MM.1S (cell line): Measurements from ENCODE around the gene IFI35.

Experiments used
- DNase-seq: peaks from one replicate; pipeline ENCODE4 v3.0.0-alpha.2; 2015
- H2AFZ ChIP-seq: fragments of 300-600 bp; sonication (generic); 2 replicates; pipeline ENCODE4 v1.6.0; 2016; ENCODE audit warnings: antibody characterized with exemption, low read length
- H3F3A ChIP-seq: fragments of 300-600 bp; sonication (generic); 2 replicates; pipeline ENCODE4 v1.6.1; 2016; ENCODE audit warnings: mild to moderate bottlenecking, antibody characterized with exemption, low read length, moderate library complexity, mixed read lengths; ENCODE audit not compliant: insufficient read depth
- H3K27ac ChIP-seq: fragments of 300-600 bp; sonication (generic); 2 replicates; pipeline ENCODE4 v1.5.1; 2016; ENCODE audit warnings: mild to moderate bottlenecking, low read length
- H3K27me3 ChIP-seq: fragments of 300-600 bp; sonication (generic); replicated peaks from 2 replicates; pipeline ENCODE4 v1.6.0; 2016; ENCODE audit warnings: low read length; ENCODE audit not compliant: insufficient read depth
- H3K36me3 ChIP-seq: fragments of 300-600 bp; sonication (generic); replicated peaks from 2 replicates; pipeline ENCODE4 v1.6.1; 2016; ENCODE audit warnings: mild to moderate bottlenecking, low read length, mixed read lengths; ENCODE audit not compliant: insufficient read depth
- H3K4me1 ChIP-seq: fragments of 300-600 bp; sonication (generic); 2 replicates; pipeline ENCODE4 v1.6.1; 2016; ENCODE audit warnings: low read length, mixed read lengths
- H3K4me2 ChIP-seq: fragments of 300-600 bp; sonication (generic); 2 replicates; pipeline ENCODE4 v1.6.0; 2016; ENCODE audit warnings: low read depth, low read length
- H3K4me3 ChIP-seq: fragments of 300-600 bp; sonication (generic); 2 replicates; pipeline ENCODE4 v1.5.1; 2016; ENCODE audit warnings: low read length, mixed read lengths
- H3K79me2 ChIP-seq: fragments of 300-600 bp; sonication (generic); 2 replicates; pipeline ENCODE4 v1.6.1; 2016; ENCODE audit warnings: mixed run types, low read length, mixed read lengths
- H3K9ac ChIP-seq: fragments of 300-600 bp; sonication (generic); 2 replicates; pipeline ENCODE4 v1.6.1; 2016; ENCODE audit warnings: low read length, mixed read lengths
- H3K9me2 ChIP-seq: fragments of 300-600 bp; sonication (generic); replicated peaks from 2 replicates; pipeline ENCODE4 v1.6.1; 2016; ENCODE audit warnings: mild to moderate bottlenecking, low read length, mixed read lengths; ENCODE audit not compliant: insufficient read depth
- H3K9me3 ChIP-seq: fragments of 300-600 bp; sonication (generic); replicated peaks from 2 replicates; pipeline ENCODE4 v1.6.1; 2016; ENCODE audit warnings: mild to moderate bottlenecking, low read length, mixed read lengths; ENCODE audit not compliant: insufficient read depth
- H4K20me1 ChIP-seq: fragments of 300-600 bp; sonication (generic); 2 replicates; pipeline ENCODE4 v1.6.1; 2016; ENCODE audit warnings: mild to moderate bottlenecking, low read length, moderate library complexity, mixed read lengths; ENCODE audit not compliant: insufficient read depth
- CTCF ChIP-seq: fragments of 300-600 bp; sonication (generic); IDR thresholded peaks from 2 replicates; pipeline ENCODE4 v1.5.1; 2016; ENCODE audit warnings: antibody characterized with exemption, low read length, mixed read lengths
- EZH2 ChIP-seq: fragments of 300-600 bp; sonication (generic); optimal IDR thresholded peaks from 2 replicates; pipeline ENCODE3; 2017; ENCODE audit warnings: low read depth, mild to moderate bottlenecking, antibody characterized with exemption, low read length, mixed read lengths
- EZH2phosphoT487 ChIP-seq: fragments of 300-600 bp; sonication (generic); IDR thresholded peaks from 2 replicates; pipeline ENCODE4 v1.6.1; 2018; ENCODE audit warnings: antibody characterized with exemption, low read length

The IFI35 gene

GRCh38 chr17:43006639-43007551 lies at the start of gene IFI35:
IFI35 (plus strand) TSS chr17:43006784; CDS start chr17:43006948, 164 bp downstream.
- Histone ChIP-seq H3K4me1 (peaks cover 3% of the 10 kb centered on the region; the same call in 1 of the 2 replicates), H3K4me3 (peak within 1 kb of the TSS; percentile 70), H3K27me3 (no peaks in the 10 kb centered on the region), H3K9me2 (no peaks in the 10 kb centered on the region), H4K20me1 (0 out of 2 replicates have a peak, but pooled peaks cover 5% of the 10 kb centered on the region), H3K27ac (peak within 1 kb of the TSS; percentile 60; the same call in 1 of the 2 replicates), H3K9ac (peak within 1 kb of the TSS; percentile 75), H3K36me3 (peaks cover 7% of the 10 kb centered on the region), H3F3A (peaks cover 33% of the 10 kb centered on the region), H2AFZ (peak within 1 kb of the TSS; percentile 47), H3K9me3 (no peaks in the 10 kb centered on the region), H3K79me2 (peaks cover 12% of the 10 kb centered on the region), H3K4me2 (peak within 1 kb of the TSS; percentile 62; the same call in 1 of the 2 replicates)
- TF ChIP-seq EZH2phosphoT487, result no peak
- peak; percentile 40 for TF ChIP-seq CTCF
- no peak for TF ChIP-seq EZH2
- DNase-seq, result peak; percentile 93

- no peaks in the 10 kb centered on the region for H3K27me3 ChIP-seq
- H3K9me2 ChIP-seq, result no peaks in the 10 kb centered on the region
- peak within 1 kb of the TSS; percentile 99 for H2AFZ ChIP-seq
- H3F3A ChIP-seq, result no peaks in the 10 kb centered on the region
- DNase-seq, result peak; percentile 95
- TF ChIP-seq EZH2, result no peak
- TF ChIP-seq EZH2phosphoT487, result no peak
- TF ChIP-seq CTCF, result no peak
- H3K36me3 ChIP-seq, result peaks cover 8% of the 10 kb centered on the region; the same call in 1 of the 2 replicates
- H3K27ac ChIP-seq, result peak within 1 kb of the TSS; percentile 40; the same call in 1 of the 2 replicates
- no peaks in the 10 kb centered on the region for H3K9me3 ChIP-seq
- H3K9ac ChIP-seq, result peak within 1 kb of the TSS; percentile 73
- peak within 1 kb of the TSS; percentile 76 for H3K4me3 ChIP-seq
- peak within 1 kb of the TSS; percentile 72 for H3K4me2 ChIP-seq
- H3K79me2 ChIP-seq, result peaks cover 26% of the 10 kb centered on the region
- peaks cover 4% of the 10 kb centered on the region; the same call in 1 of the 2 replicates for H3K4me1 ChIP-seq
- no peaks in the 10 kb centered on the region for H4K20me1 ChIP-seq
These were observed 42.2 kb upstream of the IFI35 start, which contains the start of gene AARSD1 for GRCh38 chr17:42964161-42964932. AARSD1 (minus strand) TSS chr17:42964454; CDS start chr17:42964440, 14 bp downstream.

- H4K20me1 ChIP-seq, result no peaks in the 10 kb centered on the region
- H3K9ac ChIP-seq, result no peak overlapping the region
- TF ChIP-seq EZH2, result no peak
- TF ChIP-seq EZH2phosphoT487, result no peak
- TF ChIP-seq CTCF, result no peak
These were observed 38.7 kb upstream of the IFI35 start for GRCh38 chr17:42967925-42968324.

More at GRCh38 chr17:42967925-42968324, 38.7 kb upstream of the IFI35 start:
- Histone ChIP-seq H3K27me3 (no peaks in the 10 kb centered on the region), H3K9me2 (no peaks in the 10 kb centered on the region), H3K4me2 (no peak overlapping the region), H3K4me3 (no peak overlapping the region), H3K27ac (no peak overlapping the region), H3F3A (no peaks in the 10 kb centered on the region), H3K4me1 (peaks cover 4% of the 10 kb centered on the region; the same call in 1 of the 2 replicates), H3K79me2 (peaks cover 18% of the 10 kb centered on the region), H3K36me3 (no peaks in the 10 kb centered on the region), H2AFZ (no peak overlapping the region), H3K9me3 (no peaks in the 10 kb centered on the region)
- no peak for DNase-seq
